B cell (primary cell): ENCODE data around the gene CORO2B. TPM values are rescaled to one million over a fixed set of nuclear protein-coding genes. Genes with fewer than 3 reads are reported as not detected.

Experiments used
- ATAC-seq: fragments of 200-7000 bp; cut with Tn5 transposase; one replicate; pipeline ENCODE4 v1.10.0; 2021; ENCODE audit warnings: low read depth, mild to moderate bottlenecking, moderate number of reproducible peaks, moderate library complexity
- CTCF ChIA-PET: fragments of 350-600 bp; sonication (Branson Sonifier 250); formaldehyde crosslinking; loops from one replicate; lab custom pipeline; 2021; ENCODE audit warnings: antibody characterized with exemption, inconsistent platforms; lab: Charles Lee
- POLR2A ChIA-PET: fragments of 350-600 bp; sonication (Branson Sonifier 250); formaldehyde crosslinking; loops from one replicate; lab custom pipeline; 2021; ENCODE audit warnings: antibody characterized with exemption; lab: Charles Lee
- DNase-seq: peaks from one replicate; pipeline ENCODE4 v3.0.0; 2013
- H2AFZ ChIP-seq: 2 replicates; pipeline ENCODE4 v1.6.1; 2012; ENCODE audit warnings: mild to moderate bottlenecking, low read depth, low read length; ENCODE audit not compliant: insufficient read depth, poor library complexity, severe bottlenecking
- H3K27ac ChIP-seq, 2 donors: 1 replicate in 1 of 2; 2 replicates in 1 of 2; pipeline ENCODE4 v1.5.1; 2012 to 2013; ENCODE audit warnings: low read length in 2 of 2, mild to moderate bottlenecking in 2 of 2, moderate library complexity in 1 of 2
- H3K27me3 ChIP-seq, 4 experiments: fragments of 200-600 bp in 1 of 4; sonication (generic) in 1 of 4; replicated peaks in 1 of 4; 1 replicate in 2 of 4; 2 replicates in 2 of 4; pipeline versions ENCODE4 v1.6.1 to v1.7.0; 2013 to 2016; ENCODE audit warnings: low read length in 3 of 4, mild to moderate bottlenecking in 2 of 4, mixed read lengths in 1 of 4, moderate library complexity in 1 of 4; ENCODE audit not compliant: insufficient read depth in 4 of 4, control insufficient read depth in 3 of 4; ENCODE audit errors: control extremely low read depth in 1 of 4
- H3K36me3 ChIP-seq, 2 experiments: replicated peaks in 1 of 2; 1 replicate in 1 of 2; 2 replicates in 1 of 2; pipeline versions ENCODE4 v1.6.1 to v1.7.1; 2013; ENCODE audit warnings: low read length in 1 of 2; ENCODE audit not compliant: insufficient read depth in 2 of 2, control insufficient read depth in 1 of 2; ENCODE audit errors: control extremely low read depth in 1 of 2, extremely low read depth in 1 of 2
- H3K4me1 ChIP-seq, 2 donors: fragments of 200-600 bp in 1 of 2; sonication (generic) in 1 of 2; 1 replicate in 1 of 2; 2 replicates in 1 of 2; pipeline versions ENCODE4 v1.5.1 to v1.6.1; 2013 to 2017; ENCODE audit warnings: low read length in 2 of 2; ENCODE audit not compliant: control insufficient read depth in 2 of 2, insufficient read depth in 2 of 2
- H3K4me2 ChIP-seq: replicated peaks from 2 replicates; pipeline ENCODE3; 2012; ENCODE audit warnings: mild to moderate bottlenecking, low read depth, low read length; ENCODE audit not compliant: poor library complexity, severe bottlenecking
- H3K4me3 ChIP-seq, 5 experiments: fragments of 200-600 bp in 1 of 5; sonication (generic) in 1 of 5; 1 replicate in 3 of 5; 2 replicates in 2 of 5; pipeline versions ENCODE4 v1.5.1 to v1.7.0; 2011 to 2016; ENCODE audit warnings: low read length in 4 of 5, mild to moderate bottlenecking in 4 of 5, low read depth in 2 of 5, control low read depth in 1 of 5, moderate library complexity in 1 of 5; ENCODE audit not compliant: insufficient read depth in 1 of 5; ENCODE audit errors: control extremely low read depth in 1 of 5, extremely low read depth in 1 of 5
- H3K79me2 ChIP-seq: fragments of 200-600 bp; sonication (generic); one replicate; pipeline ENCODE4 v1.6.0; 2016; ENCODE audit warnings: low read length; ENCODE audit not compliant: control insufficient read depth, insufficient read depth
- H3K9ac ChIP-seq: fragments of 200-600 bp; sonication (generic); 2 replicates; pipeline ENCODE4 v1.6.1; 2017; ENCODE audit warnings: mild to moderate bottlenecking, low read length, moderate library complexity
- H3K9me3 ChIP-seq, 3 donors: one replicate each; pipeline versions ENCODE4 v1.6.1 to v1.7.1; 2013; ENCODE audit warnings: low read length in 2 of 3; ENCODE audit not compliant: control insufficient read depth in 2 of 3, insufficient read depth in 1 of 3; ENCODE audit errors: control extremely low read depth in 1 of 3
- H4K20me1 ChIP-seq: 2 replicates; pipeline ENCODE4 v1.6.0; 2012; ENCODE audit warnings: mild to moderate bottlenecking, low read length; ENCODE audit not compliant: insufficient read depth, control insufficient read depth, poor library complexity, severe bottlenecking
- H3K27ac Mint-ChIP-seq: one replicate; pipeline ENCODE4 v1.8.0; 2021; ENCODE audit warnings: mixed read lengths
- H3K27me3 Mint-ChIP-seq: one replicate; pipeline ENCODE4 v1.8.0; 2021; ENCODE audit warnings: mixed read lengths
- H3K4me1 Mint-ChIP-seq: one replicate; pipeline ENCODE4 v1.8.0; 2021; ENCODE audit warnings: mixed read lengths
- H3K4me3 Mint-ChIP-seq: one replicate; pipeline ENCODE4 v1.8.0; 2021; ENCODE audit warnings: mixed read lengths
- H3K9me3 Mint-ChIP-seq: one replicate; pipeline ENCODE4 v1.8.0; 2022; ENCODE audit warnings: mixed read lengths; ENCODE audit not compliant: insufficient read depth
- CTCF ChIP-seq: fragments of 200-600 bp; IDR thresholded peaks from one replicate; pipeline ENCODE4 v1.8.0; 2022; ENCODE audit warnings: antibody characterized with exemption, mild to moderate bottlenecking
- EZH2 ChIP-seq: IDR thresholded peaks from 2 replicates; pipeline ENCODE4 v1.6.1; 2012; ENCODE audit warnings: borderline replicate concordance, low read depth, mild to moderate bottlenecking, moderate library complexity, low read length; ENCODE audit not compliant: insufficient read depth, poor library complexity, severe bottlenecking
- WGBS: methylation state at CpG from one replicate; pipeline ENCODE4 v1.1.5; 2013; ENCODE audit warnings: missing lambda C conversion rate; ENCODE audit not compliant: insufficient coverage; 5-methylcytosine and 5-hydroxymethylcytosine counted together
- intact Hi-C: fragments of 100-400 bp; cut with micrococcal nuclease; formaldehyde crosslinking; loops from one replicate; pipeline ENCODE4 v1.10.0; 2022
- polyA plus RNA-seq: library from polyadenylated mRNA; depleted of rRNA; stranded (reverse); fragments of >200 nt; gene quantifications from 2 replicates; pipeline ENCODE4 v1.2.3, GENCODE V29; 2012
- total RNA-seq, 2 donors: library from RNA; stranded (reverse); fragments of 120-200 nt in 1 of 2; gene quantifications; 1 replicate in 1 of 2; 2 replicates in 1 of 2; pipeline versions ENCODE4 v1.2.3 to v1.2.4, GENCODE V29; 2013 to 2022

CORO2B gene
- total and polyA plus RNA-seq, 2 donors (not counting 1 experiment from before 2014, with no cell fraction given), result 9.5 to 11.3 TPM

- H3K4me3 Mint-ChIP-seq, result no peak overlapping the region
- Histone ChIP-seq H3K4me1 (peaks cover 0 to 5% of the 10 kb centered on the region in 2 donors), H3K27me3 (no peaks in the 10 kb centered on the region), H3K36me3 (peaks cover 0 to 3% of the 10 kb centered on the region in 2 experiments), H3K79me2 (peaks cover 20% of the 10 kb centered on the region), H3K9ac (no peak overlapping the region), H3K9me3 (peaks cover 0 to 7% (median 0%) of the 10 kb centered on the region in 3 donors), H3K4me3 (no peak overlapping the region), H2AFZ (no peak overlapping the region), H3K4me2 (no peak overlapping the region), H3K27ac (no peak overlapping the region), H4K20me1 (no peaks in the 10 kb centered on the region)
- H3K4me1 Mint-ChIP-seq, result peaks cover 28% of the 10 kb centered on the region
- peaks cover 9% of the 10 kb centered on the region for H3K27me3 Mint-ChIP-seq
- ChIA-PET CTCF (interaction anchor here (0.8 to 1.4 kb wide), 2 partner anchors 18 to 56 kb away, joined by 3 read pairs; no protein-coding TSS in a partner anchor), POLR2A (no interaction called here)
- no peak for ATAC-seq
- H3K27ac Mint-ChIP-seq, result no peak overlapping the region
- no peak for TF ChIP-seq EZH2
- TF ChIP-seq CTCF, result no peak
- intact Hi-C loops, result no loop called here
- H3K9me3 Mint-ChIP-seq, result no peaks in the 10 kb centered on the region
- WGBS, result 90% methylated on average over 2 of the region's 6 CpGs
- no peak for DNase-seq
These were observed 34.4 kb downstream of the CORO2B start for GRCh38 chr15:68612979-68613740.
